K562 (cell line): ENCODE data around the gene ARAP1. TPM values are rescaled to one million over a fixed set of nuclear protein-coding genes. Genes with fewer than 3 reads are reported as not detected.
A peak's percentile ranks its signal among the peaks of the same experiment; 100 is the strongest.

ENCODE experiments used
- ATF1 ChIP-seq, 2 experiments: fragments of 450-650 bp in 1 of 2; IDR thresholded peaks; 2 replicates each; pipeline ENCODE4 v1.6.1; 2016; ENCODE audit warnings: missing compliant biosample characterization in 1 of 2, missing genetic modification characterization in 1 of 2
- CBX3 ChIP-seq, 2 experiments: IDR thresholded peaks; 1 replicate in 1 of 2; 2 replicates in 1 of 2; pipeline ENCODE4 v1.6.1; 2012; ENCODE audit warnings: inconsistent platforms in 2 of 2, low read length in 2 of 2, borderline replicate concordance in 1 of 2, control low read depth in 1 of 2
- FOXK1 ChIP-seq: sonication (generic); formaldehyde crosslinking; IDR thresholded peaks from 2 replicates; pipeline ENCODE4 v1.8.0; 2022; ENCODE audit warnings: missing genetic modification reagents, mild to moderate bottlenecking, borderline replicate concordance
- HOXB6 ChIP-seq: fragments of 250-450 bp; sonication (Bioruptor Pico); IDR thresholded peaks from 2 replicates; pipeline ENCODE4 v1.5.1; 2022; ENCODE audit warnings: mild to moderate bottlenecking, borderline replicate concordance
- LEF1 ChIP-seq: fragments of 450-650 bp; IDR thresholded peaks from 2 replicates; pipeline ENCODE4 v1.6.1; 2016; ENCODE audit warnings: mild to moderate bottlenecking
- NFIC ChIP-seq: fragments of 450-650 bp; IDR thresholded peaks from 2 replicates; pipeline ENCODE4 v1.6.1; 2017; ENCODE audit warnings: mild to moderate bottlenecking, inconsistent platforms
- PHF20 ChIP-seq: fragments of 450-650 bp; IDR thresholded peaks from 2 replicates; pipeline ENCODE4 v1.6.1; 2018; ENCODE audit not compliant: partially characterized antibody
- SRF ChIP-seq, 2 experiments: fragments of 250-450, 450-650 bp in 1 of 2; sonication (Bioruptor Pico) in 1 of 2; sonication (generic) in 1 of 2; formaldehyde crosslinking; IDR thresholded peaks; 2 replicates each; pipeline versions ENCODE4 v1.5.0 to v1.5.1; 2020 to 2022; ENCODE audit warnings: mild to moderate bottlenecking in 1 of 2, missing genetic modification reagents in 1 of 2
- STAG1 ChIP-seq: sonication (generic); formaldehyde crosslinking; IDR thresholded peaks from 2 replicates; pipeline ENCODE4 v1.5.0; 2020; ENCODE audit warnings: missing genetic modification reagents, borderline replicate concordance
- ZNF121 ChIP-seq: sonication (generic); formaldehyde crosslinking; conservative IDR thresholded peaks from 2 replicates; pipeline ENCODE4 v1.8.0; 2022; ENCODE audit warnings: missing genetic modification reagents
- ZNF589 ChIP-seq: fragments of 200-800 bp; sonication (Bioruptor generic); IDR thresholded peaks from 2 replicates; pipeline ENCODE4 v1.6.1; 2016; ENCODE audit warnings: low read depth, missing genetic modification characterization, missing compliant biosample characterization
- polyA plus RNA-seq, 8 experiments: library from polyadenylated mRNA; depleted of rRNA in 4 of 8; stranded (reverse) in 5 of 8; unstranded in 3 of 8; fragments of >200 nt; fragmentation: Nextera tagmentation in 2 of 8; fragmentation: Illumina TruSeq in 1 of 8; extraction: Ambion mirVana in 2 of 8; extraction: Trizol in 1 of 8; gene quantifications; 2 replicates each; pipeline versions ENCODE4 v1.2.1 to v1.2.3, GENCODE V29; 2011 to 2014; ENCODE audit warnings: inconsistent platforms in 1 of 8, missing spikeins in 1 of 8
- total RNA-seq, 7 experiments: library from RNA; depleted of rRNA in 6 of 7; stranded (reverse); fragments of >200 nt in 6 of 7; fragmentation: Illumina TruSeq in 2 of 7; extraction: Trizol in 2 of 7; gene quantifications; 2 replicates each; pipeline versions ENCODE4 v1.2.1 to v1.2.3, GENCODE V29; 2011 to 2021; ENCODE audit warnings: low replicate concordance in 1 of 7
- TF ChIP-seq, protein P1 (sequence below): fragments of 450-650 bp; IDR thresholded peaks from 2 replicates; pipeline ENCODE4 v1.6.1; 2016; ENCODE audit warnings: low read depth

Gene ARAP1
- total and polyA plus RNA-seq, 9 of the 15 experiments (the other 6 are each of a cell fraction or from before 2014, with no cell fraction given): 0.23 to 67.0 (median 24.6) TPM

- TF ChIP-seq, protein P1, sequence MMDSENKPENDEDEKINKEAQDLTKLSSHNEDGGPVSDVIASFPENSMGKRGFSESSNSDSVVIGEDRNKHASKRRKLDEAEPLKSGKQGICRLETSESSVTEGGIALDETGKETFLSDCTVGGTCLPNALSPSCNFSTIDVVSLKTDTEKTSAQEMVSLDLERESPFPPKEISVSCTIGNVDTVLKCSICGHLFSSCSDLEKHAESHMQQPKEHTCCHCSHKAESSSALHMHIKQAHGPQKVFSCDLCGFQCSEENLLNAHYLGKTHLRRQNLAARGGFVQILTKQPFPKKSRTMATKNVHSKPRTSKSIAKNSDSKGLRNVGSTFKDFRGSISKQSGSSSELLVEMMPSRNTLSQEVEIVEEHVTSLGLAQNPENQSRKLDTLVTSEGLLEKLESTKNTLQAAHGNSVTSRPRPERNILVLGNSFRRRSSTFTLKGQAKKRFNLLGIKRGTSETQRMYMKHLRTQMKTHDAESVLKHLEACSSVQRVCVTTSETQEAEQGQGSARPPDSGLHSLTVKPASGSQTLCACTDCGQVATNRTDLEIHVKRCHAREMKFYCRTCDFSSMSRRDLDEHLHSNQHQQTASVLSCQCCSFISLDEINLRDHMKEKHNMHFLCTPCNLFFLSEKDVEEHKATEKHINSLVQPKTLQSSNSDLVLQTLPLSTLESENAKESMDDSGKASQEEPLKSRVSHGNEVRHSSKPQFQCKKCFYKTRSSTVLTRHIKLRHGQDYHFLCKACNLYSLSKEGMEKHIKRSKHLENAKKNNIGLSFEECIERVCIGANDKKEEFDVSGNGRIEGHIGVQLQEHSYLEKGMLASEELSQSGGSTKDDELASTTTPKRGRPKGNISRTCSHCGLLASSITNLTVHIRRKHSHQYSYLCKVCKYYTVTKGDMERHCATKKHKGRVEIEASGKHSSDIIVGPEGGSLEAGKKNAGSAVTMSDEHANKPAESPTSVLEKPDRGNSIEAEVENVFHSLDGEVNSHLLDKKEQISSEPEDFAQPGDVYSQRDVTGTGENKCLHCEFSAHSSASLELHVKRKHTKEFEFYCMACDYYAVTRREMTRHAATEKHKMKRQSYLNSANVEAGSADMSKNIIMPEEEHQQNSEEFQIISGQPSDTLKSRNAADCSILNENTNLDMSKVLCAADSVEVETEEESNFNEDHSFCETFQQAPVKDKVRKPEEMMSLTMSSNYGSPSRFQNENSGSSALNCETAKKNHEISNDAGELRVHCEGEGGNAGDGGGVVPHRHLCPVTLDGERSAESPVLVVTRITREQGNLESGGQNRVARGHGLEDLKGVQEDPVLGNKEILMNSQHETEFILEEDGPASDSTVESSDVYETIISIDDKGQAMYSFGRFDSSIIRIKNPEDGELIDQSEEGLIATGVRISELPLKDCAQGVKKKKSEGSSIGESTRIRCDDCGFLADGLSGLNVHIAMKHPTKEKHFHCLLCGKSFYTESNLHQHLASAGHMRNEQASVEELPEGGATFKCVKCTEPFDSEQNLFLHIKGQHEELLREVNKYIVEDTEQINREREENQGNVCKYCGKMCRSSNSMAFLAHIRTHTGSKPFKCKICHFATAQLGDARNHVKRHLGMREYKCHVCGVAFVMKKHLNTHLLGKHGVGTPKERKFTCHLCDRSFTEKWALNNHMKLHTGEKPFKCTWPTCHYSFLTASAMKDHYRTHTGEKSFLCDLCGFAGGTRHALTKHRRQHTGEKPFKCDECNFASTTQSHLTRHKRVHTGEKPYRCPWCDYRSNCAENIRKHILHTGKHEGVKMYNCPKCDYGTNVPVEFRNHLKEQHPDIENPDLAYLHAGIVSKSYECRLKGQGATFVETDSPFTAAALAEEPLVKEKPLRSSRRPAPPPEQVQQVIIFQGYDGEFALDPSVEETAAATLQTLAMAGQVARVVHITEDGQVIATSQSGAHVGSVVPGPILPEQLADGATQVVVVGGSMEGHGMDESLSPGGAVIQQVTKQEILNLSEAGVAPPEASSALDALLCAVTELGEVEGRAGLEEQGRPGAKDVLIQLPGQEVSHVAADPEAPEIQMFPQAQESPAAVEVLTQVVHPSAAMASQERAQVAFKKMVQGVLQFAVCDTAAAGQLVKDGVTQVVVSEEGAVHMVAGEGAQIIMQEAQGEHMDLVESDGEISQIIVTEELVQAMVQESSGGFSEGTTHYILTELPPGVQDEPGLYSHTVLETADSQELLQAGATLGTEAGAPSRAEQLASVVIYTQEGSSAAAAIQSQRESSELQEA: no peak
- TF ChIP-seq PHF20 (no peak), ZNF589 (CRISPR knock-in tag) (no peak), STAG1 (CRISPR knock-in tag) (no peak), ZNF121 (CRISPR knock-in tag) (no peak), ATF1 (CRISPR knock-in tag; IDR thresholded peaks at IDR 0.05) (no peak), ATF1 (tag; IDR thresholded peaks at IDR 0.05) (no peak), NFIC (no peak), HOXB6 (CRISPR knock-in tag) (no peak), FOXK1 (CRISPR knock-in tag) (no peak), LEF1 (no peak), CBX3 (IDR thresholded peaks at IDR 0.05; ENCODE audit: borderline replicate concordance in 1 of 2, low read length in 2 of 2) (0 out of 3 replicates have a peak, but pooled peaks of 1 of the 2 experiments have one; percentile 7), SRF (CRISPR knock-in tag; IDR thresholded peaks at IDR 0.05) (no peak)
Measured at GRCh38 chr11:72775288-72776110, 23.3 kb upstream of the ARAP1 start (continued).
